ENCODE measurements around the gene LRIG1. TPM values are rescaled to one million over a fixed set of nuclear protein-coding genes. Genes with fewer than 3 reads are reported as not detected.
"Not testable (repeated sequence)": the region's sequence is repeated elsewhere in the genome, so short reads cannot be mapped to it uniquely, and the experiment has no call there.

Gene LRIG1
- total RNA-seq, 1 donor from 2014 or later: 27.9 TPM

- DNase-seq (ENCODE audit: low spot score): peak; percentile 95
Observed at GRCh38 chr3:66423791-66424190, 77.0 kb downstream of the LRIG1 start.

GRCh38 chr3:66421893-66422292 is 78.9 kb downstream of the LRIG1 start:
- DNase-seq (ENCODE audit: low spot score): not testable (repeated sequence)

- not testable (repeated sequence) for DNase-seq (ENCODE audit: low spot score)
Observed at GRCh38 chr3:66421144-66421543, 79.7 kb downstream of the LRIG1 start.

- no peak for DNase-seq (ENCODE audit: low spot score)
Observed at GRCh38 chr3:66419036-66419435, 81.8 kb downstream of the LRIG1 start.

GRCh38 chr3:66418475-66418931 is 82.3 kb downstream of the LRIG1 start:
- DNase-seq (ENCODE audit: low spot score): no peak

GRCh38 chr3:66416556-66417304 is 84.1 kb downstream of the LRIG1 start:
- peak; percentile 93 for DNase-seq (ENCODE audit: low spot score)

- no peak for DNase-seq (ENCODE audit: low spot score)
Observed at GRCh38 chr3:66415867-66416428, 84.9 kb downstream of the LRIG1 start.

GRCh38 chr3:66414846-66415245 is 86.0 kb downstream of the LRIG1 start:
- DNase-seq (ENCODE audit: low spot score): no peak

GRCh38 chr3:66413151-66413751 is 87.6 kb downstream of the LRIG1 start:
- DNase-seq (ENCODE audit: low spot score): no peak

- no peak for DNase-seq (ENCODE audit: low spot score)
Observed at GRCh38 chr3:66411961-66412887, 88.6 kb downstream of the LRIG1 start.

GRCh38 chr3:66411474-66411873 is 89.3 kb downstream of the LRIG1 start:
- no peak for DNase-seq (ENCODE audit: low spot score)

GRCh38 chr3:66410976-66411375 is 89.8 kb downstream of the LRIG1 start:
- DNase-seq (ENCODE audit: low spot score): no peak

- DNase-seq (ENCODE audit: low spot score): no peak
Observed at GRCh38 chr3:66409771-66410754, 90.8 kb downstream of the LRIG1 start.

GRCh38 chr3:66407611-66408218 is 93.1 kb downstream of the LRIG1 start:
- DNase-seq (ENCODE audit: low spot score): peak; percentile 31

- DNase-seq (ENCODE audit: low spot score): no peak
Observed at GRCh38 chr3:66406831-66407610, 93.8 kb downstream of the LRIG1 start.

- no peak for DNase-seq (ENCODE audit: low spot score)
Observed at GRCh38 chr3:66406163-66406562, 94.7 kb downstream of the LRIG1 start.

GRCh38 chr3:66405701-66406091 is 95.1 kb downstream of the LRIG1 start:
- DNase-seq (ENCODE audit: low spot score): no peak

GRCh38 chr3:66404903-66405700 is 95.7 kb downstream of the LRIG1 start:
- DNase-seq (ENCODE audit: low spot score): no peak
